Cardiac muscle cell (in vitro differentiated cells and primary cell): ENCODE data around the gene RNF220. TPM values are rescaled to one million over a fixed set of nuclear protein-coding genes. Genes with fewer than 3 reads are reported as not detected.
A peak's percentile ranks its signal among the peaks of the same experiment; 100 is the strongest.

Experiments
- DNase-seq, 2 donors: peaks; one replicate each; pipeline versions ENCODE4 v3.0.0 to v3.0.0-alpha.2; 2010 to 2017; ENCODE audit warnings: low read depth in 1 of 2, low spot score in 1 of 2
- H3K27ac ChIP-seq: fragments of 200-600 bp; sonication (generic); 2 replicates; pipeline ENCODE4 v1.5.1; 2016
- H3K27me3 ChIP-seq: fragments of 200-600 bp; sonication (generic); 2 replicates; pipeline ENCODE4 v1.6.0; 2016; ENCODE audit warnings: control low read depth
- H3K36me3 ChIP-seq: fragments of 200-600 bp; sonication (generic); 2 replicates; pipeline ENCODE4 v1.5.1; 2016; ENCODE audit warnings: control low read depth
- H3K4me1 ChIP-seq: fragments of 200-600 bp; sonication (generic); 2 replicates; pipeline ENCODE4 v1.8.1; 2017; ENCODE audit warnings: low read depth, mild to moderate bottlenecking, mixed run types
- H3K4me3 ChIP-seq: fragments of 200-600 bp; sonication (generic); 2 replicates; pipeline ENCODE4 v1.5.1; 2016; ENCODE audit warnings: mild to moderate bottlenecking
- H3K9me3 ChIP-seq: fragments of 200-600 bp; sonication (generic); 2 replicates; pipeline ENCODE4 v1.5.1; 2017; ENCODE audit warnings: low read depth, mild to moderate bottlenecking, control low read depth
- CTCF ChIP-seq: IDR thresholded peaks from 2 replicates; pipeline ENCODE4 v1.5.1; 2012; ENCODE audit warnings: low read depth, mild to moderate bottlenecking, low read length
- polyA plus RNA-seq: library from polyadenylated mRNA; unstranded; fragments of >200 nt; fragmentation: Nextera tagmentation; extraction: Ambion mirVana; gene quantifications from 2 replicates; pipeline ENCODE4 v1.2.1, GENCODE V29; 2016
- total RNA-seq: library from RNA; depleted of rRNA; stranded (reverse); fragments of >200 nt; gene quantifications from 2 replicates; pipeline ENCODE4 v1.2.3, GENCODE V29; 2016

Gene RNF220
- total and polyA plus RNA-seq, 2 experiments from 2014 or later = 57.6 to 142 TPM

- H3K4me3 ChIP-seq = no peak overlapping the region
- H3K9me3 ChIP-seq = no peaks in the 10 kb centered on the region
- H3K4me1 ChIP-seq = peaks cover 13% of the 10 kb centered on the region
- no peak overlapping the region for H3K27ac ChIP-seq
- no peaks in the 10 kb centered on the region for H3K27me3 ChIP-seq
- DNase-seq = no peak
- H3K36me3 ChIP-seq = no peaks in the 10 kb centered on the region
- no peak for TF ChIP-seq CTCF
These were observed 204.9 kb downstream of the RNF220 start for GRCh38 chr1:44609768-44610526.

GRCh38 chr1:44610527-44611148 lies 205.6 kb downstream of the RNF220 start:
- no peak overlapping the region for H3K4me3 ChIP-seq
- H3K27me3 ChIP-seq = no peaks in the 10 kb centered on the region
- TF ChIP-seq CTCF = no peak
- no peaks in the 10 kb centered on the region for H3K9me3 ChIP-seq
- peaks cover 14% of the 10 kb centered on the region for H3K4me1 ChIP-seq
- H3K36me3 ChIP-seq = no peaks in the 10 kb centered on the region
- DNase-seq = no peak
- H3K27ac ChIP-seq = no peak overlapping the region

- Histone ChIP-seq H3K36me3 (no peaks in the 10 kb centered on the region), H3K4me3 (no peak overlapping the region), H3K27ac (no peak overlapping the region), H3K27me3 (no peaks in the 10 kb centered on the region), H3K9me3 (no peaks in the 10 kb centered on the region), H3K4me1 (peaks cover 14% of the 10 kb centered on the region)
- no peak for DNase-seq
- TF ChIP-seq CTCF = no peak
These were observed 206.4 kb downstream of the RNF220 start for GRCh38 chr1:44611419-44611818.

GRCh38 chr1:44611866-44612265 lies 206.8 kb downstream of the RNF220 start:
- H3K4me1 ChIP-seq = peaks cover 14% of the 10 kb centered on the region
- no peak for TF ChIP-seq CTCF
- no peak overlapping the region for H3K27ac ChIP-seq
- no peaks in the 10 kb centered on the region for H3K27me3 ChIP-seq
- no peak for DNase-seq
- no peaks in the 10 kb centered on the region for H3K9me3 ChIP-seq
- no peaks in the 10 kb centered on the region for H3K36me3 ChIP-seq
- H3K4me3 ChIP-seq = no peak overlapping the region

GRCh38 chr1:44613941-44614340 lies 208.9 kb downstream of the RNF220 start:
- Histone ChIP-seq H3K27me3 (no peaks in the 10 kb centered on the region), H3K27ac (peak overlapping the region; percentile 50), H3K4me1 (peaks cover 14% of the 10 kb centered on the region), H3K9me3 (no peaks in the 10 kb centered on the region), H3K4me3 (no peak overlapping the region), H3K36me3 (no peaks in the 10 kb centered on the region)
- peak in 1 of 2 donors; percentile 30 for DNase-seq
- TF ChIP-seq CTCF = no peak
